ENCODE results near the gene FILIP1L. TPM values are rescaled to one million over a fixed set of nuclear protein-coding genes. Genes with fewer than 3 reads are reported as not detected.

The FILIP1L gene
- total RNA-seq, 1 donor from 2014 or later, result 41.5 TPM

Small RNAs within 50 kb of the gene (microRNA-seq; reads per million reads assigned to microRNA genes)
- gene MIR3921 (ENCODE audit: borderline number of aligned reads, borderline replicate concordance), result not detected

Small RNAs within 50 kb of the gene (small RNA-seq; reads per million reads assigned to genes)
- gene MIR3921, result not detected

Other genes starting within 250 kb of the FILIP1L start
- 56.5 TPM for gene TBC1D23, start 146.5 kb upstream of the FILIP1L start, total RNA-seq
- 26.0 TPM for gene NIT2, start 220.3 kb upstream of the FILIP1L start, total RNA-seq

Measured in vagina (tissue), 2 donors.